IPS-20b (cell line): ENCODE data around the gene PGLYRP3.
"Not testable (repeated sequence)": the region's sequence is repeated elsewhere in the genome, so short reads cannot be mapped to it uniquely, and the experiment has no call there.

Experiments
- H3K27ac ChIP-seq: one replicate; pipeline ENCODE4 v1.5.1; 2013; ENCODE audit warnings: low read length
- H3K27me3 ChIP-seq: 2 replicates; pipeline ENCODE4 v1.6.1; 2013; ENCODE audit warnings: mild to moderate bottlenecking, low read length, inconsistent platforms; ENCODE audit not compliant: insufficient read depth
- H3K36me3 ChIP-seq: 2 replicates; pipeline ENCODE4 v1.6.1; 2013; ENCODE audit warnings: low read depth, mild to moderate bottlenecking, inconsistent platforms, low read length, moderate library complexity; ENCODE audit not compliant: insufficient read depth
- H3K4me1 ChIP-seq: 2 replicates; pipeline ENCODE4 v1.6.1; 2013; ENCODE audit warnings: mild to moderate bottlenecking, control low read depth, inconsistent platforms, low read length, moderate library complexity; ENCODE audit not compliant: insufficient read depth
- H3K4me3 ChIP-seq: 2 replicates; pipeline ENCODE4 v1.5.1; 2013; ENCODE audit warnings: mild to moderate bottlenecking, low read length, inconsistent platforms
- H3K9ac ChIP-seq: 2 replicates; pipeline ENCODE4 v1.6.1; 2013; ENCODE audit warnings: low read depth, mild to moderate bottlenecking, inconsistent platforms, low read length, moderate library complexity
- H3K9me3 ChIP-seq: 2 replicates; pipeline ENCODE4 v1.6.1; 2013; ENCODE audit warnings: mild to moderate bottlenecking, low read depth, low read length, inconsistent platforms; ENCODE audit not compliant: insufficient read depth

PGLYRP3 gene

GRCh38 chr1:153324912-153325311 is 12.2 kb upstream of the PGLYRP3 start:
- no peaks in the 10 kb centered on the region for H3K27me3 ChIP-seq
- H3K4me1 ChIP-seq, result no peaks in the 10 kb centered on the region
- no peak overlapping the region for H3K9ac ChIP-seq
- H3K27ac ChIP-seq, result no peak overlapping the region
- no peak overlapping the region for H3K4me3 ChIP-seq
- peaks cover 41% of the 10 kb centered on the region for H3K9me3 ChIP-seq
- no peaks in the 10 kb centered on the region for H3K36me3 ChIP-seq

DNA sequence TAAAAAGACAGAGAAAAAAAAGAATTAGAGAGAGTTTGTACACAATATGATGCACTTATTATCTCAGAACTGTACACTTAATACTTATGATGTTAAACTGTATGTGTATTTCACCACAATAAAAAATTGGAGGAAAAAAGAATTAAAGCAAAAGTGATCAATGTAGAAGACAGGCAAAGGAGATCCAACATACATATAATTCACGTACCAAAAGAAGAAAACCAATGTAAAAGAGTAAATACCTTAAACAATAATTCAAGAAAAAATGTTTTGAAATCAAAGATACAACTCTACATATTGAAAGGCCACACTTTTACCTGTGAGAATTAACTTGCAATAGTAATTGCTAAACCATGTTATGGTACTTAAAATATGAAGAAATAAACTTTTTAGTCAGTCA is 9.8 kb upstream of the PGLYRP3 start:
- Histone ChIP-seq H3K9me3 (peaks cover 26% of the 10 kb centered on the region), H3K4me3 (no peak overlapping the region), H3K36me3 (no peaks in the 10 kb centered on the region), H3K27me3 (no peaks in the 10 kb centered on the region), H3K9ac (no peak overlapping the region), H3K27ac (no peak overlapping the region), H3K4me1 (no peaks in the 10 kb centered on the region)

DNA sequence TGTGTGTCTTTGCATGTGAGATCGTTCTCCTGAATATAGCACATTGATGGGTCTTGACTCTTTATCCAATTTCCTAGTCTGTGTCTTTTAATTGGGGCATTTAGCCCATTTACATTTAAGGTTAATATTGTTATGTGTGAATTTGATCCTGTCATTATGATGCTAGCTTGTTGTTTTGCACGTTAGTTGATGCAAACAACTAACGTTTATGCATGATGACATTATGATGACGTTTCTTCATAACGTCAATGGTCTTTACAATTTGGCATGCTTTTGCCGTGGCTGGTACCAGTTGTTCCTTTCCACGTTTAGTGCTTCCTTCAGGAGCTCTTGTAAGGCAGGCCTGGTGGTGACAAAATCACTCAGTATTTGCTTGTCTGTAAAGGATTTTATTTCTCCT is 5.4 kb upstream of the PGLYRP3 start:
- H3K4me1 ChIP-seq, H3K27ac ChIP-seq, H3K36me3 ChIP-seq: not testable (repeated sequence)

GRCh38 chr1:153316013-153316412 is 3.3 kb upstream of the PGLYRP3 start:
- not testable (repeated sequence) for H3K27ac ChIP-seq, H3K9ac ChIP-seq, H3K4me1 ChIP-seq, H3K27me3 ChIP-seq, H3K36me3 ChIP-seq, H3K4me3 ChIP-seq, H3K9me3 ChIP-seq

More for the DNA sequence above, 5.4 kb upstream of the PGLYRP3 start:
- not testable (repeated sequence) for H3K9ac ChIP-seq, H3K27me3 ChIP-seq, H3K9me3 ChIP-seq, H3K4me3 ChIP-seq

DNA sequence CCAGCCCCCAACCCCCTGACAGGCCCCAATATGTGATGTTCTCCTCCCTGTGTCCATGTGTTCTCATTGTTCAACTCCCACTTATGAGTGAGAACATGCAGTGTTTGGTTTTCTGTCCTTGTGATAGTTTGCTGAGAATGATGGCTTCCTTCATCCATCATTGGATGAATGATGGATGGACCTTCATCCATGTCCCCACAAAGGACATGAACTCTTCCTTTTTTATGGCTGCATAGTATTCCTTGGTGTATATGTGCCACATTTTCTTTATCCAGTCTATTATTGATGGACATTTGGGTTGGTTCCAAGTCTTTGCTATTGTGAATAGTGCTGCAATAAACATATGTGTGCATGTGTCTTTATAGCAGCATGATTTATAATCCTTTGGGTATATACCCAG is 1.6 kb upstream of the PGLYRP3 start:
- not testable (repeated sequence) for H3K4me3 ChIP-seq, H3K36me3 ChIP-seq, H3K9ac ChIP-seq, H3K27me3 ChIP-seq, H3K27ac ChIP-seq, H3K9me3 ChIP-seq, H3K4me1 ChIP-seq

GRCh38 chr1:153313288-153313687 is 536 bp upstream of the PGLYRP3 start:
- Histone ChIP-seq H3K4me3 (no peak overlapping the region), H3K9ac (no peak overlapping the region), H3K27ac (no peak overlapping the region), H3K27me3 (no peaks in the 10 kb centered on the region), H3K9me3 (no peaks in the 10 kb centered on the region; the same call in 1 of the 2 replicates), H3K36me3 (no peaks in the 10 kb centered on the region), H3K4me1 (no peaks in the 10 kb centered on the region)

DNA sequence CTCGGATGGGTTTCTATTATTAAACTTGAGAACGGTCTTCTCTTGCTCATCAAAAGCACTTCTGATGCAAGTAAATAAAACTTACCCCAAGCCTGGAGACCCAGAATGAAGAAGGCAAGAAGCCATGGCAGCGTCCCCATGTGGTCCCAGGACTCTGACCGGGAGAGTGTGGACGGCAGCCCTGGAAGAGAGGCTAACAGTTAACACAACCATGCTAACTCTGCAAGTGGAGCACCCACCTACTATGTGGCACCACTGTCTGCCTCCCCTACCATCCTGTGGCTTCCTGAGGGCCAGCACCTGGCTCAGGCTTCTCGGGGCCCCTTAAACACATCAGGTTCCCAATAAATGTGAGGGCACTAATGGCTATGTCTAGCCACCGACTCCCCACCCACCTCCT is 2.2 kb downstream of the PGLYRP3 start:
- Histone ChIP-seq H3K27me3 (no peaks in the 10 kb centered on the region), H3K9me3 (no peaks in the 10 kb centered on the region; the same call in 1 of the 2 replicates), H3K36me3 (no peaks in the 10 kb centered on the region), H3K27ac (no peak overlapping the region), H3K9ac (no peak overlapping the region), H3K4me1 (no peaks in the 10 kb centered on the region), H3K4me3 (no peak overlapping the region)

GRCh38 chr1:153309441-153309840 is 3.3 kb downstream of the PGLYRP3 start:
- no peaks in the 10 kb centered on the region; the same call in 1 of the 2 replicates for H3K9me3 ChIP-seq
- no peaks in the 10 kb centered on the region for H3K36me3 ChIP-seq
- no peak overlapping the region for H3K9ac ChIP-seq
- H3K27ac ChIP-seq, result no peak overlapping the region
- H3K27me3 ChIP-seq, result peaks cover 3% of the 10 kb centered on the region; the same call in 1 of the 2 replicates
- H3K4me1 ChIP-seq, result no peaks in the 10 kb centered on the region
- no peak overlapping the region for H3K4me3 ChIP-seq

- H3K36me3 ChIP-seq, result no peaks in the 10 kb centered on the region
- no peak overlapping the region for H3K27ac ChIP-seq
Observed at GRCh38 chr1:153308540-153308939, 4.2 kb downstream of the PGLYRP3 start.

DNA sequence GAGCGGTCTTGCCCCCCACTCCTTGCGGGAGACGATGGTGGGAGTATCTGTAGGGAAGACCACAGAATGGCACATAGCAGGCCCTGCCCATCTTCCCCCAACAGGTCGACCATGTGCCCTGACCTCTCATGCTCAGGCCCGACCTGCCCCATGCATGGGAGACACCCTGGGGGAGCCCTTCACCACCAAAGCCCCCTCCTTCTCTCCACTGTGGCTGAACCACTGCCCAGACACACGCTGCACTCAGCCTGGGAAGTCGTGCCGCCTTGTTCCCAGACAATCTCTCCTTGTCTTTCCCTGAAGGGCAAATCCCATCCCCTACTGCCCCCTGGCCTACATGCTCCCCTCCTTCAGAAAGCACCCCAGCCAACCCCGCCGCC is 5.5 kb downstream of the PGLYRP3 start:
- Histone ChIP-seq H3K4me1 (no peaks in the 10 kb centered on the region), H3K9me3 (no peaks in the 10 kb centered on the region), H3K36me3 (no peaks in the 10 kb centered on the region), H3K9ac (no peak overlapping the region), H3K4me3 (no peak overlapping the region), H3K27ac (no peak overlapping the region), H3K27me3 (peaks cover 8% of the 10 kb centered on the region; the same call in 1 of the 2 replicates)

More at GRCh38 chr1:153308540-153308939, 4.2 kb downstream of the PGLYRP3 start:
- Histone ChIP-seq H3K9ac (no peak overlapping the region), H3K27me3 (peaks cover 8% of the 10 kb centered on the region; the same call in 1 of the 2 replicates), H3K9me3 (no peaks in the 10 kb centered on the region), H3K4me1 (no peaks in the 10 kb centered on the region), H3K4me3 (no peak overlapping the region)

- Histone ChIP-seq H3K36me3 (no peaks in the 10 kb centered on the region), H3K9ac (no peak overlapping the region), H3K27me3 (peaks cover 8% of the 10 kb centered on the region; the same call in 1 of the 2 replicates), H3K4me1 (no peaks in the 10 kb centered on the region), H3K4me3 (no peak overlapping the region), H3K27ac (no peak overlapping the region), H3K9me3 (no peaks in the 10 kb centered on the region)
Observed at GRCh38 chr1:153306303-153307220, 6.2 kb downstream of the PGLYRP3 start.

- H3K4me1 ChIP-seq, result no peaks in the 10 kb centered on the region
- H3K4me3 ChIP-seq, result no peak overlapping the region
- no peaks in the 10 kb centered on the region for H3K36me3 ChIP-seq
- no peaks in the 10 kb centered on the region for H3K9me3 ChIP-seq
- no peak overlapping the region for H3K27ac ChIP-seq
- H3K9ac ChIP-seq, result no peak overlapping the region
- peaks cover 8% of the 10 kb centered on the region; the same call in 1 of the 2 replicates for H3K27me3 ChIP-seq
Observed at GRCh38 chr1:153305682-153306081, 7.1 kb downstream of the PGLYRP3 start.
